ENCODE results near the gene FLT1.

FLT1 gene

GRCh38 chr13:28459911-28460310 lies 35.0 kb downstream of the FLT1 start:
- no peak overlapping the region for H3K4me2 ChIP-seq (ENCODE audit: low read length)
- TF ChIP-seq EZH2 (IDR thresholded peaks at IDR 0.05; ENCODE audit: borderline replicate concordance, low read length) (no peak), CTCF (IDR thresholded peaks at IDR 0.05; ENCODE audit: low read length) (no peak)

GRCh38 chr13:28458608-28459007 lies 36.3 kb downstream of the FLT1 start:
- H3K79me2 ChIP-seq (ENCODE audit: insufficient read depth, low read length) = no peaks in the 10 kb centered on the region
- no peaks in the 10 kb centered on the region for H3K4me1 ChIP-seq (ENCODE audit: insufficient read depth, low read length, severe bottlenecking)
- H4K20me1 ChIP-seq (ENCODE audit: insufficient read depth, low read length) = no peaks in the 10 kb centered on the region
- no peaks in the 10 kb centered on the region for H3K9me3 ChIP-seq (ENCODE audit: low read length)
- no peak overlapping the region for H2AFZ ChIP-seq (ENCODE audit: low read length)
- TF ChIP-seq CTCF (IDR thresholded peaks at IDR 0.05; ENCODE audit: low read length) (no peak), EZH2 (IDR thresholded peaks at IDR 0.05; ENCODE audit: borderline replicate concordance, low read length) (no peak)
- no peak overlapping the region for H3K4me2 ChIP-seq (ENCODE audit: low read length)
- no peak overlapping the region for H3K4me3 ChIP-seq (ENCODE audit: low read depth, low read length, poor library complexity, severe bottlenecking)
- no peaks in the 10 kb centered on the region for H3F3A ChIP-seq (ENCODE audit: insufficient read depth, low read length)
- no peaks in the 10 kb centered on the region for H3K36me3 ChIP-seq (ENCODE audit: insufficient read depth, low read length)
- H3K27me3 ChIP-seq (ENCODE audit: insufficient read depth, low read length) = no peaks in the 10 kb centered on the region
- no peaks in the 10 kb centered on the region for H3K9me2 ChIP-seq (ENCODE audit: low read depth, low read length)
- no peak overlapping the region for H3K9ac ChIP-seq (ENCODE audit: low read length)
- no peak overlapping the region for H3K27ac ChIP-seq (ENCODE audit: low read depth, low read length, poor library complexity, severe bottlenecking)

More at GRCh38 chr13:28459911-28460310, 35.0 kb downstream of the FLT1 start:
- Histone ChIP-seq H3K79me2 (ENCODE audit: insufficient read depth, low read length) (no peaks in the 10 kb centered on the region), H2AFZ (ENCODE audit: low read length) (no peak overlapping the region), H3K4me1 (ENCODE audit: insufficient read depth, low read length, severe bottlenecking) (no peaks in the 10 kb centered on the region), H3K9me2 (ENCODE audit: low read depth, low read length) (no peaks in the 10 kb centered on the region), H3K4me3 (ENCODE audit: low read depth, low read length, poor library complexity, severe bottlenecking) (no peak overlapping the region), H3K27me3 (ENCODE audit: insufficient read depth, low read length) (no peaks in the 10 kb centered on the region), H3F3A (ENCODE audit: insufficient read depth, low read length) (no peaks in the 10 kb centered on the region), H4K20me1 (ENCODE audit: insufficient read depth, low read length) (no peaks in the 10 kb centered on the region), H3K9me3 (ENCODE audit: low read length) (no peaks in the 10 kb centered on the region), H3K9ac (ENCODE audit: low read length) (no peak overlapping the region), H3K27ac (ENCODE audit: low read depth, low read length, poor library complexity, severe bottlenecking) (no peak overlapping the region), H3K36me3 (ENCODE audit: insufficient read depth, low read length) (no peaks in the 10 kb centered on the region)

GRCh38 chr13:28458051-28458450 lies 36.9 kb downstream of the FLT1 start:
- TF ChIP-seq CTCF (IDR thresholded peaks at IDR 0.05; ENCODE audit: low read length) (no peak), EZH2 (IDR thresholded peaks at IDR 0.05; ENCODE audit: borderline replicate concordance, low read length) (no peak)
- H3K4me1 ChIP-seq (ENCODE audit: insufficient read depth, low read length, severe bottlenecking) = no peaks in the 10 kb centered on the region
- no peaks in the 10 kb centered on the region for H3K36me3 ChIP-seq (ENCODE audit: insufficient read depth, low read length)
- no peak overlapping the region for H3K9ac ChIP-seq (ENCODE audit: low read length)
- H3K79me2 ChIP-seq (ENCODE audit: insufficient read depth, low read length) = no peaks in the 10 kb centered on the region
- H3K27ac ChIP-seq (ENCODE audit: low read depth, low read length, poor library complexity, severe bottlenecking) = no peak overlapping the region
- no peaks in the 10 kb centered on the region for H3F3A ChIP-seq (ENCODE audit: insufficient read depth, low read length)
- H3K4me2 ChIP-seq (ENCODE audit: low read length) = no peak overlapping the region
- no peak overlapping the region for H3K4me3 ChIP-seq (ENCODE audit: low read depth, low read length, poor library complexity, severe bottlenecking)
- H2AFZ ChIP-seq (ENCODE audit: low read length) = no peak overlapping the region
- H3K9me2 ChIP-seq (ENCODE audit: low read depth, low read length) = no peaks in the 10 kb centered on the region
- no peaks in the 10 kb centered on the region for H3K9me3 ChIP-seq (ENCODE audit: low read length)
- no peaks in the 10 kb centered on the region for H3K27me3 ChIP-seq (ENCODE audit: insufficient read depth, low read length)
- H4K20me1 ChIP-seq (ENCODE audit: insufficient read depth, low read length) = no peaks in the 10 kb centered on the region

Data from OCI-LY1 (cell line).